GOT3 (cell line): Measurements from ENCODE around the gene NUP35.
A peak's percentile ranks its signal among the peaks of the same experiment; 100 is the strongest.

ENCODE experiments used
- DNase-seq: peaks from one replicate; lab custom pipeline; 2025; ENCODE audit warnings: mixed read lengths; lab: John Stamatoyannopoulos, UW

NUP35 gene, protein sequence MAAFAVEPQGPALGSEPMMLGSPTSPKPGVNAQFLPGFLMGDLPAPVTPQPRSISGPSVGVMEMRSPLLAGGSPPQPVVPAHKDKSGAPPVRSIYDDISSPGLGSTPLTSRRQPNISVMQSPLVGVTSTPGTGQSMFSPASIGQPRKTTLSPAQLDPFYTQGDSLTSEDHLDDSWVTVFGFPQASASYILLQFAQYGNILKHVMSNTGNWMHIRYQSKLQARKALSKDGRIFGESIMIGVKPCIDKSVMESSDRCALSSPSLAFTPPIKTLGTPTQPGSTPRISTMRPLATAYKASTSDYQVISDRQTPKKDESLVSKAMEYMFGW

GRCh38 chr2:183124222-183124956 is at the start of gene NUP35:
Gene NUP35 (plus strand): TSS chr2:183124443. CDS start chr2:183124458, 15 bp downstream.
- DNase-seq, result peak; percentile 43

- no peak for DNase-seq
These were observed 46.1 kb upstream of the NUP35 start for GRCh38 chr2:183078163-183078463.

DNA sequence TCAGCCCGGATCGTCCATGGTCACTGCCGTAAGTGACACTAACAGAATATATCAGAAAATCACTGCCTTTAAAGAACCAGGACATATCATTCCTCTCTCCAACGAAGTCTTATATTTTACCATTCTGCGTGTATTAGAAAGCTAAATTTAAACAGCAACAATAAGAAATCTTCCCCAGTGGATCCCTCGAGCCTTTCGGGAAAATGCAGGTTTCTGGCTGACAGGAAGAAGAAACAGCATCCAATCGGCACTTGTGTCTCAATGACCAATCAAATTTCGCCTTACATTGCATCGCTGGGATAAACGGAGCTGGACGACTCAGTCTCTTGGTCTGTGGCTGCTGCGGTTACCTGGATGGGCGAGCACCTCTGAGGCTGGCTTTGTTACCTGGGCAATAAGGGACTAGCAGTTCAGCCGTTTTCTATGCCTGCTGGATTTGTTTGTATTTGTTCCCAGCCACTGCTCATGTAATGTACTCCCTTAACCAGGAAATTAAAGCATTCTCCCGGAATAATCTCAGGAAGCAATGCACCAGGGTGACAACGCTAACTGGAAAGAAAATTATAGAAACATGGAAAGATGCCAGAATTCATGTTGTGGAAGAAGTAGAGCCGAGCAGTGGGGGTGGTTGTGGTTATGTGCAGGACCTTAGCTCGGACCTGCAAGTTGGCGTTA is 45.6 kb upstream of the NUP35 start, which contains the start of gene DUSP19:
Gene DUSP19, plus strand, starts transcription at position 284 of the 675 bp plus-strand sequence. Its CDS starts 187 bp downstream, at position 471.
- DNase-seq, result peak; percentile 23

- no peak for DNase-seq
These were observed 45.0 kb upstream of the NUP35 start for GRCh38 chr2:183079139-183079775.

GRCh38 chr2:183081911-183082310 is 42.3 kb upstream of the NUP35 start:
- DNase-seq, result no peak

GRCh38 chr2:183088061-183088460 is 36.2 kb upstream of the NUP35 start:
- DNase-seq, result no peak

- DNase-seq, result no peak
These were observed 34.9 kb upstream of the NUP35 start for GRCh38 chr2:183089192-183089851.

DNA sequence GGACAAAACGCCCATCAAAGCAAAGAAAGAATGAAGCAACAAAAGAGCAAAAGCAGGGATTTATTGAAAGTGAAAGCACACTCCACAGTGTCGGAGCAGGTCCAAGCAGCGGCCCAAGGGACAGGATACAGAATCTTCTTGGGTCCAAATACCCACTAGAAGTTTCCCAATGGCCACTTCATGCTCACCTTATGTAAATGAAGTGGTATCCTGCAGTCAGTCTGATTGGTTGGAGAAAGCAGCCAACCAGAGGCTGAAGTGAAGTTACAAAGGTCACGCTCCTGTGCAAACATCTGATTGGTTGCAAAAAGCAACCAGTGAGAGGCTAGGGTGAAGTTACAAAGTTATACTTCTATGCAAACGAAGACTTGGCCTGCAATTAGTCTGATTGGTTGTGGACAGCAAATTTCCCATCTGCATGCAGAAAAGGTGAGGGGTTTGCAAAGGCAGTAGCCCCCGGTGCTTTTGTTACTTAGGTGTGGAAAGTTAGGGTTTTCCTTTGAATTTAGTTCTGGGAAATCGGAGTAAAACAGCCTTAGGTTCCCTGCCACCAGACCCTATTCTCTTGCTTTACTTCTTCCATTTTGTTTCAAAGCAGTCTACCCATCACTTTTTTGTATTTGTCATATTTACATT is 32.8 kb upstream of the NUP35 start:
- DNase-seq, result no peak

DNA sequence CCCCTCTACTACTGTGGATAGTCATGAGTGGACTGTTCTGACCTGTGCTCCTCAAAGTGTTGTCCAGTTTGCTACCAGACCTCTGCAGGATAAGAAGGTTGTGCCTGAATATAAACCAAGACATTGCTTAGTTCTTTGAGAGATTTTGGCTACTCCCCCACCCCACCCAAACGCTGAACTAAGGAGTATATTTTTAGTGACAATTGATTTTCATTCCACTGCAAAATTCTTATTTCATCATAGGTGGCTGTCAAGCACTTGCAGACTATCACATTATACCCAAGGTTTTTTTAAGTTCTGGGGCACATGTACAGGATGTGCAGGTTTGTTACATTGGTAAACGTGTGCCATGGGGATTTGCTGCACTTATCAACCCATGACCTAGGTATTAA is 32.3 kb upstream of the NUP35 start:
- DNase-seq, result no peak

DNA sequence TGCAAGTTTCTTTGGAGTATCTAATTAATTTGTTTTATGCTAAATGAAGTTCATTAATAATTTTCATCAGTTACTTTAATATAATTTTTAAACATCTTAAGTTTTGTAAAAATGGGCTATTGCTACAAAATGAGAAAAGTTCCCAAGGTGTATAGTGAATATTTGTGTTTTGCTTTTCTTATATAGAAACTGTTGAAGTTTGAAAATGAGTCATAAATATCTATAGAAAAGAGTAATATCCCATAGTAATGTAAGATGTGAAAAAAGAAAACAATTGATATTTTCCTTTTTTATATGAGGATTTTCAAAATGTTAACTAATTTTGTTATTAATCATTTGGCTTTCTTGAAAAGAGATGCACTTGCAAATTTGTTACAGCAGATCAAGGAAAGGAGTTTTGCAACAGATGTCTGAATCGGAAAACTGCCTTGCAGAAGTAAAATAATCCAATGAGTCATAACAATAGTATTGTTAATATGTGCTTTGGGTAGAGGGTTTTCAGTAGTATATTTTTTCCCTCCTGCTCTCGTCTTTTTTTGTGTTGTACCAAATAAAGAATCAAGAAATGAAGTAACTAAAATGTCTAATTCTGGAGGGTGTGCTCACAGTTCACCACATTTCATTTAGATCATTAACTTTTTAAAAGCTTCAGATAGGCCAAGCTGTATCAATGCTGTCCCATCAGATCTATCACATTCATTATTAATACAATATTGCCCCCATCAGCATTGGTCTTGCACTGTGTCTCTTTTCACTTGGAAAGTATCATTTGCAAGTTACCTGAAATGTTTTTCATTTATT is 30.2 kb upstream of the NUP35 start:
- DNase-seq, result no peak

DNA sequence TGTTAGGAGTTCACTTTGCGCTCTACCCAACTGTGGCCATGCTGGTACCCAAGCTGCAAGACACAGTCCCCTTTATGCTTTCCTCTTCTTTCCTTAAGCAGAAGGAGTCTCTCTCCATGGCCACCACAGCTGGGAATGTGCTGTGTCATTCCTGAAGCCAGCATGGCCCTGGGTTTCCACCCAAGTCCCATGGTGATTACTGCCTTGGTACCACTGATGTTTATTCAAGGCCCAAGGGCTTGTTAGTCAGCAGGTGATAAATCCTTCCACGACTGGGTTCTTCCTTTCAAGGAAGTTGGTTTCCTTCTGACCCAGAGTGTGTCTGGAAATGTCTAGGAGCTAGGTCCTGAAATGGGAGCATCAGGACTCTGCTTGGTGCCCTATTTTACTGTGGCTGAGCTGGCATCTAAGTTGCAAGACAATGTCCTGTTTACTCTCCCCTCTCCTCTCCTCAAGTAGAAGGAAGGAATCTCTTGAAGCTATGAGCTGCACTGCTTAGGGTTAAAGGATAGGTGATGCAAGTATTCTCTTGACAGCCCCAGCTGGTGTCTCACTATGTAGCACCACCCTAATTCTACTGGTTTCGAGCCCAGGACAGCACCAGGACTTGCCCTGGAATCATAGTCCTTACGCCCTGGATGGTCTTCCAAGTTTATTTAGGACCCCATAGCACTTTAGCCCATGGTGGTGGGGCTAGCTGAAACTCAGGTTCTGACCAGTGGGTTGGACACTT is 18.7 kb upstream of the NUP35 start:
- DNase-seq, result no peak

GRCh38 chr2:183112577-183112976 is 11.7 kb upstream of the NUP35 start:
- no peak for DNase-seq

GRCh38 chr2:183113630-183114029 is 10.6 kb upstream of the NUP35 start:
- no peak for DNase-seq

GRCh38 chr2:183117226-183117625 is 7.0 kb upstream of the NUP35 start:
- no peak for DNase-seq

DNA sequence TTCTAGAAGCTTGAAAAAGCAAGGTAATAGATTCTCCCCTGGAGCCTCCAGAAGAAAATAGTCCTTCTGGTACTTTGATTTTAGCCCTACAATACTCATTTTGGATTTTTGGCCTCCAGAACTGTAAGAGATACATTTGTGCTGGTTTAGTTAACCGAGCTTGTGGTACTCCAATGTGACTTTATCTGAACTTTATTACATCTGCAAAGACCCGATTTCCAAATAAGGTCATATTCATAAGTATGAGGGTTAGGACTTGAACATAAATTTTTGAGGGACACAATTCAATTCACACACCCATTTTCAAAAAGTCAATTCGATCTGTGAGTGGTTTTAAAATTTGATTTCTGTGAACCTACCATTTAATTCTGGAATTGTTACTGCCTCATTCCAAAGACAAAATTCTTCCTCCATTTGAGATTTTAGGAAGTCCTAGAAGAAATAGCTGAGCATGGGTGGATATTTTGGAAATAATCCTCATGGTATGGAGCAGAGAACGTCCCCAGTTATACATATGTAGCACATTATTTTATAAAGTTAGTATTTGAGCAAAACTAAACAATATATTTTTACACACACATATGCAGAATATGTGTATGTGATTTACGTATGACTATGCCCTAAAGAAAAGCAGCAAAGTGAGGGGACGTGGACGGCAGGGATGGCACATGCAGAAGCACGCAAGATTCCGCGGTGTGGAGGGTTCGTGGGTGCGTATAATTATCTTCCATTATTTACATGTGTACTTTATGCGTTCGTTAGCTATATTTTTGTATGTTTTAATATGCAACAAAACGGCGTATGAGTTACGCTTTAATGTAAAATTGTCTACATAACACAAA is 905 bp upstream of the NUP35 start:
- no peak for DNase-seq

DNA sequence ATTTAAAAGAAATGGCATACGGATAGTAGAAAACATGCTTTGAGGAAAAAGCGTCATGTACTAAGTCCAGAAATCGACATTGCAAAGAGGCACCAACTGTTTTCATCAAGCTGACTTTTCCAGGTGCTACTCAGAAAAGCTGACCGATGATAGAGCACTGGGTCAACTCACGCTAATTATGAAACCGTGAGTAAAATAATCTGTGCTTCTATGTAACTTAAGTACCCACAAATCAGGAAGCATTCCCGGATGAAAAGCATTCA is 353 bp upstream of the NUP35 start:
- DNase-seq, result no peak

DNA sequence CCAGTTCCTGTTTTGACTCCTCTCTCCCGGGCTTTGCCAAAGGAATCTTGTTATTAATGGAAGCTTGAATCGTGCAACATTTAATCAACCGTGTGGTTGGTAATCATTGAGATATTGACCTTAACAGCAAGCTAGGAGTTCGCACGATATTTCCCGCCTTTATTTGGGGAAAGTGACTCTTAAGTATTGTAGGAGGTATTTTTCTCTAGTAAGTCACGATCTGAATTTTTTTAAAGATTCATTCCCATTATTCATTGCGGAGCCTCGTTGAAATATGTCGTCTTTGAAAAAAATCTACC is 663 bp downstream of the NUP35 start:
- DNase-seq, result no peak

DNA sequence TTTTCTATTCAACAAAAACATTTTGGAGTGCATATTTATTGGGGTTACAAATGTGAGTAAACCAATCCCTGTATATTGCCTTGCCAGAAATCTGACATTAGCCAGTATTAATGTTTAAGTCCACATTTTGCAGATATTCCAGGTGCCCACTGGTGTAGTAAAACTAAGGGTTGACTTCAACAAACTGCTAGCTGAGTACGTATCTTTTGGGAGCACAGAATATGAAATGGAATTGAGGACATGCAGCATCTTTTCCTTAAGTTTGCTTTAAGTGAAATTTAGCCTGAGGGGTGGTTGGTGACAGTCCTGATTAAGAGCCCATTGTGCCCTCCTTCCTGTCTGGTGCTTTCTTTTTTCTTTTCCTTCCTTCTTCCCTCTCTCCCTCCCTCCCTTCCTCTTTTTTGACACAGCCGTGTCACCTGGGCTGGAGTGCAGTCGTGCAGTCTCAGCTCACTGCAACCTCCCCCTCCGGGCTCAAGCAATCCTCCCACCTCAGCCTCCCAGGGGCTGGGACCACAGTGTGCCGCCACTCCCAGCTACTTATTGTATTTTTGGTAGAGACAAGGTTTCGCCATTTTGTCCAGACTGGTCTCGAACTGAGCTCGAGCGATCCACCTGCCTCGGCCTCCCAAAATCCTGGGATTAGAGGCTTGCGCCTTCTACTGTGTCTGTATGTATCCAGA is 1.6 kb downstream of the NUP35 start:
- no peak for DNase-seq

DNA sequence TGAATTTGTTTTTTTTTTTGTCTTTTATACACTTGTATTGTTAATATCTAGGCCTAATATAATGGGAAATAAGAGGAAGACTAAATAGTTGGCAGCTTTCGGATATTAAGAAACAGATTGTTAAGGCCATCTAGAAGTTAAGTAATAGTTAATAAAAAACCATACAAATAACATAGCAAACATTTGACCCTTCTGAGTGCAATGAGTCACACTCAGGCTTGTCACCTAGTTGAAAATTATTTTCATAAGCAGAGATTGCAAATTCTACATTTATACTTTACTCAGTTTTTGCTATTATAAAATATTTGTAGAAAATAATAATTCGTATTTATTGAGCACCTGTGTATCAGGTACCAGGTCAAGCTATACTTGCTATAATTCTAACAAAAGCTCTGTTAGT is 2.4 kb downstream of the NUP35 start:
- DNase-seq, result no peak
